Raji (cell line): ENCODE results near the gene KDSR.

Source experiments
- POLR2A ChIP-seq: IDR thresholded peaks from 2 replicates; pipeline ENCODE4 v1.6.1; 2011; ENCODE audit warnings: low read depth, low read length, control low read depth; ENCODE audit not compliant: insufficient read depth

The KDSR gene

DNA sequence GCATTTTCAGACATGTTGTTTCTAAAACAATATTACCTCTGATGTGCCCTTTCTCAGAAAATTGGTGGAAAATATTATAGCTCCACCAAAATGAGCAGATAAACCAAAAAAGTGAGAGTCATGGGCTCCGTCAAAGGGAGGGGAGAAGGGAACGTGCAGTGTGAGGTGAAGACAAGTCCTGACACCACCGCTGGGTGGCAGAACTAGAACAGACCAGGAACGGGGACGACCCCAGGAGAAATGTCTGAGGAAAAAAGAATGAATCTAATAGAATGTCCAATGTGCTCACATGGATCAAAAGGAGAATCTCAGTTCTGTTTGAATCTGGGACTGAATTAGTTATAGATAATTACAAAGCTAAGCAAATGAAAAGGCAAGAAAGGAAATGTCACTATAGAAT, 24.8 kb downstream of the KDSR start:
- TF ChIP-seq POLR2A = no peak

DNA sequence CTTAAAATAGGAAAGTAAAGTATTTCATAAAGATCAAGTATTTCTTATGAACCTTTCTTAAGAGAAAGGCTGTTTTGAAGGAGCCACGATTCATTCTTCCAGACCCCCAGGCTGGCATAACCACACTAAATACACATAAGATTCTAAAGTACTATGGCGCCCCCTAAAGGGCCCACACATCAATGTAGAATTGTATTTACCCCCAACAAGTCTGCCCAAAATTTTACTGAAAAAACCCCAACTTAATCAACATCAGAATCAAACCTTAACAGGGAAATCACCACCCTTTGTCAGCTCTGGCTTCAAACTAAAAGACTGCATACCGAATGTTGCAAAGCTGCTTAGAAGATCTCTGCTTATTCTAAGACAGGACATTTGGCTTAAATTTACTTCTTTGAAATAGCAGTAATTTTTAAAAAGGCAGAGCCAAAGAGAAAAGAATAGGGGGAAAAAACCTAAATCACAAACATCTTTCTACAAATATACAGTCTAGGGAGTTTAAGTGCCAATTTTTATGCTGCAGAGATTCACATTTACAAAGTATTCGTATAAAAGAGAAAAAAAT, 27.0 kb downstream of the KDSR start:
- TF ChIP-seq POLR2A = no peak

DNA sequence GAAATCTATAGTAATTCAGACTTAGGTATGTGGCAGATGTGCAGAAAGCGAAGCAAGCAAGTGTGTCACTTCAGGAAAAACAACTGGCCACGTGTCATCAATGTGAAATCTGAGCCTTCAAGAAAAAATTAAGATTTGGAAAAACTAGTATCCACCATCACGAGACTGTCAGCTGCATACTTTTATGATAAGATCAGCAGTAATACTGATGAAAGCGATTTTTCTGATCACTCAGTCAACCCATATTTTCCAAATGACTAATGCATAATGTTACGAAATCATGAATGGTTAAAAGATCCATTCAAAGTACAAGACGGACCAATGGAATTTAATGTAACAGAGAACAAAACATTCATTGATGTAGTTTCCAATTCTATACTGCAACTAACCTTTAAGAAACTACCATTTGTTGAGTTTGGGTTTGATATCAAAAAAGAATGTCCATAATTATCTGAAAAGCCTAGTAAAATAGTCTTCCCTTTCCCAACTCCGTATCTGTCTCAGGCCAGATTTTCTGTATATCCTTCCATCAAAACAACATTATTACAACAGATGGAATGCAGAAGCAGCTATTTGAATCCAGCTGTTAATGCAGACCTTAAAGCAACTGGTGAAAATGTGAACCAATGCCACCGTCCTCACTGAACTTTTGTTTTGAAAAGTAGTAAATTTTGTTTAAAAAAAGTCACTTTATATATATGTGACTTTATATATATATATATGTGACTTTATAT, 30.5 kb downstream of the KDSR start:
- TF ChIP-seq POLR2A = no peak

DNA sequence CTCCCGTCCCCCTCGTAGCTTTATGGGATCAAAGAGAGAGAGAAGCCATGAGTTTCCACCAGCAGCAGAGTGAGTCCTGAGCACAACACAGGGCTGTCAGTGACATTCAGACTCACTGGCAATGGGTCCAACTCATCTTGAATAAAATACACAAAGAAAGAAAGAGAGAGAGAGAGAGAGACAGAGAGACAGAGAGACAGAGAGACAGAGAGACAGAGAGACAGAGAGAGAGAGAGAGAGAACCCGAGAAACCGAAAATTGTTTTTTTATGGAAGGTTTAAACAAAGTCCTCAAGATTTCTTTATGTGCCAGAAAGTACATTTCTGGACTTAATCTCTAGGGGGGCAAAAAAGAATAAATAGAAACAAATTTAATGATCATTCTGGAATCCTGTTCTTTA, 35.9 kb downstream of the KDSR start:
- no peak for TF ChIP-seq POLR2A

DNA sequence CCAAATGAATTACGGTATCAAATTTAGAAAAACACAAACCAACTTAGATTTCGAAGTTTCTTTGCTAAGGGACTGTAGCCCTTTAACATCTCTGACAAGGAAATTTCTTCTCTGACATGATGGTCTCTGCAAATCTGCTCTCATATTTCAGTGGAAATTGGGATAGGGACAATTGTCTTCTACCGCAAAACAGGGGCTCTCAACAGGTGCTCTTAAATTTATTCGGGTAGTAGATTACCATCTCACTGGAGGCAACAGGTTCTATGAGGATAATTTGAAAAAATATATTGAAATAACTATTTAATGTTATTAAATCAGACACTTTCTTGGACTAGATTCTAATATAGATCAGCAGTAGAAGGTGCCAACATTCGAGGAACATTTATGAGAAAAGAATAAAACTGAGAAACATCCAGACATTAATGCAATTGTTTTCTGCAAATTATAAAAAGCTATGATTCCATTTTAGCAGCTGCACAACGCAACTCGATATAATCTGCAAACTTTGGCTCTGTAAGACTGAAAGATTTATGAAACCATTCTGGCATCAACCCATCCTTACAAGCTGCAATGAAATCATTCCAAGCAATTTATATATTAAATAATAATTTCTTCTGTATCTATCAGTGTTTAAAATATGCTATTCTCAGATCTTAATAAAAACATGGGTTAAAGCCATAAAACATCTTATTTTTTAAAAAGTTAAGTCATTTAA, 37.4 kb downstream of the KDSR start:
- TF ChIP-seq POLR2A = no peak

DNA sequence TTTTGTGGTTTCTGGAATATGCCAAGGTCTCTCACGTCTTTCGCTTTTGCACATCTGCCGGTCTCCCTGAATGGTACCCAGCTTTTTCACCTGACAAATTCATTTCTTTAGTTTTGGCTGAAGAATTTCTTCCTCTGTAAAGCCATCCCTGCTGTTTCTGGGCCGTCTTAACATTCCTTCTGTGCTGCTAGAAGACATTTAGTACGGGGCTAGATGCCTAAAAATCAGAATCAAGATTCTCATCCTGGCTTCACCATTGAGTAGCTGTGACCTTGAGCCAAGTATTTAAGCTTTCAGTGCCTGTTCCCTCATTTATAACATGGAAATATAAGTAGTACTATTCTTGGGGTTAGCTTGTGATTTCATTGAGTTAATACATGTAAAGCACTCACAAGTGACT, 41.0 kb downstream of the KDSR start:
- TF ChIP-seq POLR2A = no peak

DNA sequence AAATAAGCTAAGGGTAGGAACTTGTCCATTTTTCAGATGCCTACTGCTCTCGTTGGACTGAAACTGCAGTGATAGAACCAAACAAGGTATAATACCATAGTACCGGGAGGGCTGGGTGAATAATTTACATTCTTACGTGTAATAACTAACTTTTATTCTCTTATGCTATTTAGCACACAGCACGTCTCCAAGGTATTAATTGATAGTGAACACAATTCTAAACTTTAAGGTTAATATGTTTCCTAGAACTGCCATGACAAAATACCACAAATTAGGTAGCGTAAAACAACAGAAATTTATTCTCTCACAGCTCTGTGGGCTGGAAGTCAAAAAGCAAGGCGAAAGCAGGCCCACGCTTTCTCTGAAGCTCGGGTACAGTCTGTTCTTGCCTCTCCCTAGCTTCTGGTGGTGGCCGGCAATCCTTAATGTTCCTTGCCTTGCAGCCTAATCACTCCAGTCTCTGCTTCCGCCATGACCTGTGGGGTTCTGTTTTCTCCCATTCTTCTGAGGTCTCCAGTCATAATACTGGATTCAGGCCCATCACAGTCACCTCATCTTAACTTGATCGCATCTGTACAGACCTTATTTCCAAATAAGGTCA, 41.8 kb downstream of the KDSR start:
- TF ChIP-seq POLR2A = no peak

DNA sequence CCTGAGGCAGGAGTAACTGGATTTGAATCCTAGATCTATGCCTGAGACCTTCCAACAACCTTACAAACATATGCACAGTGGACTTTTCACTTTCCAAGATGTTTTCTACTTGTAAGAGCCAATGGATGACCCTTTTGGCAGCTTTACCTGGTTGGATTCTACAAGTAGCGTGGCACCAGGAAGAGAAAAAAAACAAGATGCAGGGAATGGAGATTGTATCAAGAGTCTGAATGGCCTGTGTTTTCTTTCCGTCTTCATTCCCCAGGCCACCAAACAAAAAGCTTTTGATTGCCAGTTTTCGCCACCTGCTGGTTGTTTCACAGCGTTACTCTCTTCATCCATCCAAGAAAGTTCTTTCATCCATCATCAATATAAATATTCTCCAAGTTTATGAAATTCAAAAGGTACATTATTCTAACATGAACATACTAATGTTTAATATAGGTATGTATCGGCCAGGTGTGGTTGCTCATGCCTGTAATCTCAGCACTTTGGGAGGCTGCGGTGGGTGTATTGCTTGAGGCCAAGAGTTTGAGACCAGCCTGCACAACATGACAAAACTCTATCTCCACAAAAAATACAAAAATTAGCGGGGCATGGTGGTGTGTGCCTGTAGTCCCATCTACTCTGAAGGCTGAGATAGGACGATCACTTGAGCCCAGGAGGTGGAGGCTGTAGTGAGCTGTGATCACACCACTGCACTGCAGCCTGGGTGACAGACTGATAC, 43.9 kb downstream of the KDSR start:
- TF ChIP-seq POLR2A = no peak

DNA sequence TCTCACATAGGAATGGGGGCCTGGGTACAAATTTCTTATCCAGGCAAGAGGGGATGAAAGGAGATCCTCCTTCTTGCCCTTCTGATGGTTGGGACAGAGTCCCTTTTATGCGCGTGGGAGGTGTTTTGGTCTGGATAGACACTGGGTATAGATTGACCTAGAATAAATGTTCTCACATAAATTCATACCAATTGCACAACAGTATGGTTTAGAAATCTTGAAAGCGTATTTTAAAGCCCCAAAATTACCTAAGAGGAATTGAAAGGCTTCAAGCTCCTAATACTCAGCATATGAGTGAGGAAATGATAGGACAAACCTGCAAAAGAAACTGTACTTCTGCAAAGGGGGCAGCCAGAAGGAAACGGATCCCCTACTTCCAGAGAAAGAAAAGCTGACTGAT, 44.8 kb downstream of the KDSR start:
- TF ChIP-seq POLR2A = no peak

DNA sequence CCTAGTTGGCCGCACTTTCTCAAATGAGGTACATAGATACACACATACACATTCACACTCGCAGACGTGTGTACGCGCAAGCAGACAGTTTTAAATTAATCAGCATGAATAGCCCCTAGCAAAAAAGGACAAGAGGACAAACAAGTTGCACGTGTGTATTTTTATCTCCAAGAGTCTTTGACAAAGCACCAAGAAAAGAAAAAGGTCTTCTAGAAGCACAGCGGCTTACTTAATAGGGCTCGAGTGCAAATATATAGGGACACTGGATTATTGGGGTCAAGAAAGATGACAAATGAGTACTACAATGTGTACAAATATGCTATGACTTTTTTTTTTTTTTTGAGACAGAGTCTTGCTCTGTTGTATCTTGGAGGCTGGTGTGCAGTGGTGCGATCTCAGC, 45.7 kb downstream of the KDSR start:
- no peak for TF ChIP-seq POLR2A

DNA sequence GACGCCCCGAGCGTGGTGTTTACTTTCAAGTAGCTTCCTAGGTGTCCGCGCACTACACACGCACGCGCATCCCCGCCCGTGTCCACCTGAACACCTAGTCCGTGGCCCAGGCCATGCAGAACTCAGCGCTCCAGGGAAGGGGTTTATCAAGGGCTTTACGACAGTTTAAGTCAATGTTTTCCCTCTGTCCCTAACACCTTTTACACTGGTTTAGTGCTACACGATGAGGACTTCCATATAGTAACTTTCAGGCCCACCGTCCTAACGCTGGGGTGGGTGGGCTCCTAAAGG, 46.1 kb downstream of the KDSR start:
- TF ChIP-seq POLR2A = no peak

DNA sequence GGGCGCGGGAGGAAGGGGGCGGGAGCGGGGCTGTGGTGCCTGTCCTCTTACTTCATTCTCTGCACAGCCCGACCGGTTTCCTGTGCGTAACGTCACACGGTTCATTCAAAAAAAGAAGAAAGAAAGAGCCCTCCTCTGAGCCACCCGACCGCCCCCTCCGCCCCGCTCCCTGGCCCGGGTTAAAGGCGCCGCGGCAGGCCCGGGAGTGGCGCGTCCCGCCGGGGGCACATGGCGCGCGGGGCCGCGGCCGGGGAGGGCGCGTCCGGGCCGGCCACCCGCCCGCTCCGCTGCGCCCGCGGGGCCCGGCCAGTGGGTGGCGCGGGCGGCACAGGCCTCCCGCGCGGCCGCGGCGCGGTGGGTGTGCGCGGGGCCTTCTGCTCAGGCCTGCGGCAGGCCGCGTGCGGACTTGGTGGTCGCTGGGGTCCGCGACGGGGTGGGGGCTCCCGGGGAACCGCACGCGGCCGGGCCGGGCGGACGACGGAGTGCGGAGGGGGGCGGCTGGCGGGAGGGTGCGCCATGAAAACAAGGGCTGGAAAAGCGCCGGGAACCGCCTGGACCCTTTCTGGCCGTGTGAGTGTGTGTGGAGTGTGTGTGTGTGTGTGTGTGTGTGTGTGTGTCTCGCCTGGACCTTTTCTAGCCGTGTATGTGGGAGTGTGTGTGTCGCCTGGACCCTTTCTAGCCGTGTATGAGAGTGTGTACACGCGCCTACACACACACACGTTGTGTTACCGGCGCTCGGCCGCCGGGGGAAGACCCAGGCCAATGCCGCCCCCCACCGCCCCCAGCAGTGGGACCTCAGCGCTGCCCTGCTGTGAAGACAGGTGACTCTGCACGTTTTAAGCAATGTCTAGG, 46.7 kb downstream of the KDSR start:
- TF ChIP-seq POLR2A = no peak

DNA sequence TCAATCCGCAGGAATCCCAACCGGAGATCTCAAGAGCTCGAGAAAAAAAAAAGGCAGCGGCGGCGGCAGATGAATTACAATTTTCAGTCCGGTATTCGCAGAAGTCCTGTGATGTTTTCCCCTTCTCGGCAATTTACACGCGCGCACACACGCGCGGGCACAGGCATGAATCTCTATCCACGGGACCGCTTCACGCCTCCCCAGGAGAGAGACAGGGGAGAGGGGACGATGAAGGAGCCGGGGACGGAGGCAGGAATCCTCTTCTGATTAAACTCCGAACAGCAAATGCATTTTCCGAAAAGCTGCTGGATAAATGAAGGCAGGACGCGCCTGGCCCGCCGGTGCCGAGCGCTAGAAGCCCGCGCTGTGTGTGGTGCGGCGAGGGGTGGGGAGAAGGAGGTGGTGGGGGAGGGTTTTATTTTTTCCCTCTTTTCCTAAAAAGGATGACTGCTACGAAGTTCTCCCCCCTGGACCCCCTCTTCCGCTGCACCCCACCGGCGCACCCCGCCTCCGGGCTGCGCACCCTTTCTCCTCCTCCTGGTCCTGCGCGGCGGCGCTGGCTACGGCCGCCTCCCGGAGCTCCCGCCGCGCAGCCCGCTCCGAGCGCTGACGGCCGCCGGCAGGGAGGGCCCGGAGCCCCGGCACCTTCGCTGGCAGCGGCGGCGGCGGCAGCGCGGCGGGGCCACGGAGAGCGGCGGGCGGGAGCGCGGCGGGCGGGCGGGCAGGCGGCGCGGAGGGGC, 47.5 kb downstream of the KDSR start, which contains the start of gene BCL2:
Gene BCL2 (minus strand): TSS at position 387 of the 740 bp plus-strand sequence.
- no peak for TF ChIP-seq POLR2A

DNA sequence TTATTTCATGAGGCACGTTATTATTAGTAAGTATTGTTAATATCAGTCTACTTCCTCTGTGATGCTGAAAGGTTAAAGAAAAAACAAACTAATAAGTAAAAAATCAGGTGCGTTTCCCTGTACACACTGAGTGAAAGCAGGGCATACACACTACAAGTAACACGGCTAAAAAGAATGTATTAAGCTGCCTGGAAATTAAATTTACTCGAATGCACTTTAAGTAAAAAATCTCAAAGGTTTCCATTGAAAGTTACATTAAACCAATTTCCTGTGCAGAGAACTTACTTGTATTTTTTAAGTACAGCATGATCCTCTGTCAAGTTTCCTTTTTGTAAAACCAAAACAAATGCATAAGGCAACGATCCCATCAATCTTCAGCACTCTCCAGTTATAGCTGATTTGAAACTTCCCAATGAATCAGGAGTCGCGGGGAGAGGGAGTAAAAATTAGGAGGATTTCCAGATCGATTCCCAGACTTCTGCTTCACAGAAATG, 48.1 kb downstream of the KDSR start:
- no peak for TF ChIP-seq POLR2A
